ENCODE results near the gene NIN. TPM values are rescaled to one million over a fixed set of nuclear protein-coding genes. Genes with fewer than 3 reads are reported as not detected.

NIN gene
- total RNA-seq, 4 donors from 2014 or later, result 9.4 to 66.3 (median 26.5) TPM

DNA sequence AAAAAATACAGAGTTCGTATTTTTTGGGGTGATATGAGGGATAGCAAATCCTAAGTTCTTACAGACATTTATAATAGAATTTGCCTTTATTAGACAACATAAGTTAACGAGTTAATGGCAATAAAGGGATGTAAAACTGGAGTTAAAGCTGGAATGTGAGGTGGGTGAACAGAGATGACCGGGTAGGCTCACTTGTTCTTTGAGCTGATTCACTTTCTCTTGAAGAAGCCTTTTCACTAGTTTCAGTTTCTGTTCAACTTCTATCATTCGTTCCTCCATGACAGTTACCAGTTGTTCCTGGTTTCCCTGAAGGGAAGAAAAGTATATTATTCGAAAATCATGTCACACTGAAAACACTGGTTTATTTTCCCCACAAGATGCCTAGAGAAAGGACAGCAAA lies 105.2 kb downstream of the NIN start:
- no peak for DNase-seq
- WGBS, 2 donors (ENCODE audit: low coverage in 1 of 2), result 70 to 82% methylated on average over 5 of the region's 5 CpGs
- Histone ChIP-seq H3K4me1 (no peaks in the 10 kb centered on the region), H3K27ac (no peak overlapping the region), H3K9me3 (no peaks in the 10 kb centered on the region), H3K4me3 (no peak overlapping the region), H3K36me3 (peaks cover 0 to 54% (median 21%) of the 10 kb centered on the region in 4 donors), H3K27me3 (no peaks in the 10 kb centered on the region)
- TF ChIP-seq POLR2A (IDR thresholded peaks at IDR 0.05), result no peak
- TF ChIP-seq POLR2AphosphoS5 (IDR thresholded peaks at IDR 0.05), result no peak
- no peak for TF ChIP-seq EP300 (IDR thresholded peaks at IDR 0.05; ENCODE audit: low read depth)
- TF ChIP-seq, protein P1, sequence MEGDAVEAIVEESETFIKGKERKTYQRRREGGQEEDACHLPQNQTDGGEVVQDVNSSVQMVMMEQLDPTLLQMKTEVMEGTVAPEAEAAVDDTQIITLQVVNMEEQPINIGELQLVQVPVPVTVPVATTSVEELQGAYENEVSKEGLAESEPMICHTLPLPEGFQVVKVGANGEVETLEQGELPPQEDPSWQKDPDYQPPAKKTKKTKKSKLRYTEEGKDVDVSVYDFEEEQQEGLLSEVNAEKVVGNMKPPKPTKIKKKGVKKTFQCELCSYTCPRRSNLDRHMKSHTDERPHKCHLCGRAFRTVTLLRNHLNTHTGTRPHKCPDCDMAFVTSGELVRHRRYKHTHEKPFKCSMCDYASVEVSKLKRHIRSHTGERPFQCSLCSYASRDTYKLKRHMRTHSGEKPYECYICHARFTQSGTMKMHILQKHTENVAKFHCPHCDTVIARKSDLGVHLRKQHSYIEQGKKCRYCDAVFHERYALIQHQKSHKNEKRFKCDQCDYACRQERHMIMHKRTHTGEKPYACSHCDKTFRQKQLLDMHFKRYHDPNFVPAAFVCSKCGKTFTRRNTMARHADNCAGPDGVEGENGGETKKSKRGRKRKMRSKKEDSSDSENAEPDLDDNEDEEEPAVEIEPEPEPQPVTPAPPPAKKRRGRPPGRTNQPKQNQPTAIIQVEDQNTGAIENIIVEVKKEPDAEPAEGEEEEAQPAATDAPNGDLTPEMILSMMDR (IDR thresholded peaks at IDR 0.05), result no peak
- intact Hi-C loops (cut with DNase I; ENCODE audit: low total_unique reads) (no loop called here), in situ Hi-C loops (cut with MboI; ENCODE audit: low pct_ligation_motif_present in 1 of 4, low pct_unique_long_range_greater_than_20kb in 1 of 4, low sequenced_read_pairs in 3 of 4) (no loop called here)

DNA sequence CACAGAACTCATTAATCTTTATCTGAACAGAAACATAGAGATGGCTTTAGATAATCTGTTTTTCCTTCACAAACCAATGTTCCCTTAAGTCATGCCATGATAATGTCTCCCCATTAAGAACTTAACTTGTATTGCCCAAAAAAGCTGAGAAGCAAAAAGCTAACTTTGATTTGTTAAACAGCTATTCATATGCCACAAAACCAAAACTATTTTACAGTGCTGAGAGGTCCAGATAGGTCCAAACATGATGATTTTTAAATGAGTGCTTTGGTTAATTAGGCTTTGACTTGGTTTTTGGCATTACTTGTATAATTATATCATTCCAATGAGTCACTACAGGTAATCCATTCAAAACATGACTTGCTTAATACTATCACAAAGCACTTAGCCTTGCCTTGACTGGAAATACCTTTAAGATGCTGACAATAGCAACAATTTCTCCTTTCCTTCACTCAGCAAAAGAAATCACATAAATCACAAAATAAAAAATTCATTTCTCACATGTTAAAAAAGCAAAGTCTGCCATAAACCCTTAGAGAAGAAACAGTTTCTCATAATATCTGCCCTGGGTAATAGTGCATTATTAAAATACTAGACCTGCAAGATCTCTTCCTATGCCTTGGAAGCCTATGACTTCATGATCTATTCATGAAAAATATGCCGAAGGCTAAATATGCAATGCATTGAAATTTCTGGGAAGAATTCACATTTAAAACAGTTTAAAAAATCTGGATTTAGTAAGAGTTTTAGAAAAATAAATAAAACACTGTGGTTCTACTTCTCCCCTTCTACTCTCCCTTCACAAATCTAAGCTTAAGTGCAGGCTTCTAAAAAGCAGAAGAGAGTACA lies 110.8 kb downstream of the NIN start:
- no peaks in the 10 kb centered on the region for H3K9me3 ChIP-seq
- in situ Hi-C loops (cut with MboI; ENCODE audit: low pct_ligation_motif_present in 1 of 4, low pct_unique_long_range_greater_than_20kb in 1 of 4, low sequenced_read_pairs in 3 of 4), result no loop called here
- H3K27me3 ChIP-seq, result no peaks in the 10 kb centered on the region
- H3K36me3 ChIP-seq, result peaks cover 0 to 27% (median 4%) of the 10 kb centered on the region in 4 donors
- H3K27ac ChIP-seq, result no peak overlapping the region
- no peak for DNase-seq
- WGBS, 2 donors (ENCODE audit: low coverage in 1 of 2), result 92 to 100% methylated on average over 1 of the region's 1 CpG
- intact Hi-C loops (cut with DNase I; ENCODE audit: low total_unique reads), result no loop called here
- TF ChIP-seq POLR2AphosphoS5 (IDR thresholded peaks at IDR 0.05) (no peak), EP300 (IDR thresholded peaks at IDR 0.05; ENCODE audit: low read depth) (no peak), POLR2A (IDR thresholded peaks at IDR 0.05) (no peak)
- TF ChIP-seq, protein P1 (IDR thresholded peaks at IDR 0.05), result no peak
- H3K4me3 ChIP-seq, result no peak overlapping the region
- H3K4me1 ChIP-seq, result no peaks in the 10 kb centered on the region

DNA sequence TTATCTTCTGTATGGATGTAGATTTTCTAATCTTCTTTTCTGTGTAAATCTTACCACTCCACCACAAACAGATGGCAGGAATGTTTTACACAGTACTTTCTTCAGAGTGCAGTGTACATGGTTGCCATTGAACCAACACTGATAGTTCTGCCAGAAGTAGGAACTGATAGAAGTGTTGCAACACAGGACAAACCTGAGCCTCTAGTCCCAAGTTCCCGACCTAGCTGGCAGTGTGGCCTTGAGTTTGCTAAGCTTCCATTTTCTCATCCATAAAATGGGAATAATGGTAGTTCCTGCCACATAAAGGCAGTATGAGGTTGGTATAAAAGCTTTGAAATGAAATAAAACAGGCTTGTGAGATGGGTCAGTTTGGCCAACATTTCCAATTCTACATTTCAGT lies 112.0 kb downstream of the NIN start:
- no peaks in the 10 kb centered on the region for H3K4me1 ChIP-seq
- TF ChIP-seq POLR2A (IDR thresholded peaks at IDR 0.05) (no peak), POLR2AphosphoS5 (IDR thresholded peaks at IDR 0.05) (no peak), EP300 (IDR thresholded peaks at IDR 0.05; ENCODE audit: low read depth) (no peak)
- TF ChIP-seq, protein P1 (IDR thresholded peaks at IDR 0.05), result no peak
- in situ Hi-C loops (cut with MboI; ENCODE audit: low pct_ligation_motif_present in 1 of 4, low pct_unique_long_range_greater_than_20kb in 1 of 4, low sequenced_read_pairs in 3 of 4), result no loop called here
- no peaks in the 10 kb centered on the region for H3K9me3 ChIP-seq
- no peak overlapping the region for H3K27ac ChIP-seq
- H3K27me3 ChIP-seq, result no peaks in the 10 kb centered on the region
- DNase-seq, result no peak
- WGBS, 2 donors (ENCODE audit: low coverage in 1 of 2), result 80 to 87% methylated on average over 1 of the region's 1 CpG
- intact Hi-C loops (cut with DNase I; ENCODE audit: low total_unique reads), result no loop called here
- no peak overlapping the region for H3K4me3 ChIP-seq
- H3K36me3 ChIP-seq, result peaks cover 0 to 19% (median 0%) of the 10 kb centered on the region in 4 donors

DNA sequence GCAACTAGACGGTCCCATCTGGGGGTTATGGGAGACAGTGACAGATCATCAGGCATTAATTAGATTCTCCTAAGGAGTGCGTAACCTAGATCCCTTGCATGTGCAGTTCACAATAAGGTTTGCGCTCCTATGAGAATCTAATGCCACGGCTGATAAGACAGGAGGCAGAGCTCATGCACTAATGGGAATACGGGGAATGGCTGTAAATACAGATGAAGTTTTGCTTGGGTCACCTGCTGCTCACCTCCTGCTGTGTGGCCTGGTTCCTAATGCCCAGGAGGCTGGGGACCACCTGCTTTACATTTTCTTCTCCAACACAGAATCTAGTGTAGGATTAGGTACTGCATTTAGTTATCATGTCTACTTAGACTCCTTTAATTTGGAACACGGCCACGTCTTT lies 113.2 kb downstream of the NIN start:
- no peak for DNase-seq
- Histone ChIP-seq H3K9me3 (no peaks in the 10 kb centered on the region), H3K4me1 (no peaks in the 10 kb centered on the region), H3K4me3 (no peak overlapping the region), H3K27ac (no peak overlapping the region), H3K36me3 (peaks cover 0 to 12% (median 0%) of the 10 kb centered on the region in 4 donors), H3K27me3 (no peaks in the 10 kb centered on the region)
- intact Hi-C loops (cut with DNase I; ENCODE audit: low total_unique reads), result no loop called here
- in situ Hi-C loops (cut with MboI; ENCODE audit: low pct_ligation_motif_present in 1 of 4, low pct_unique_long_range_greater_than_20kb in 1 of 4, low sequenced_read_pairs in 3 of 4), result no loop called here
- TF ChIP-seq, protein P1 (IDR thresholded peaks at IDR 0.05), result no peak
- TF ChIP-seq POLR2AphosphoS5 (IDR thresholded peaks at IDR 0.05), result no peak
- TF ChIP-seq EP300 (IDR thresholded peaks at IDR 0.05; ENCODE audit: low read depth), result no peak
- no peak for TF ChIP-seq POLR2A (IDR thresholded peaks at IDR 0.05)
- 65 to 83% methylated on average over 7 of the region's 7 CpGs for WGBS, 2 donors (ENCODE audit: low coverage in 1 of 2)

Data from transverse colon (tissue), 4 donors.